C4-2B (cell line): Measurements from ENCODE around the gene GALNT2.

Experiments
- ZFX ChIP-seq: fragments of 450-650 bp; IDR thresholded peaks from 2 replicates; pipeline ENCODE4 v1.6.1; 2017
- TF ChIP-seq, protein P1 (sequence below): fragments of 450-650 bp; conservative IDR thresholded peaks from 2 replicates; pipeline ENCODE4 v1.5.1; 2017; ENCODE audit warnings: mild to moderate bottlenecking

GRCh38 chr1:230091473-230092231, 24.6 kb downstream of the GALNT2 start:
- TF ChIP-seq, protein P1, sequence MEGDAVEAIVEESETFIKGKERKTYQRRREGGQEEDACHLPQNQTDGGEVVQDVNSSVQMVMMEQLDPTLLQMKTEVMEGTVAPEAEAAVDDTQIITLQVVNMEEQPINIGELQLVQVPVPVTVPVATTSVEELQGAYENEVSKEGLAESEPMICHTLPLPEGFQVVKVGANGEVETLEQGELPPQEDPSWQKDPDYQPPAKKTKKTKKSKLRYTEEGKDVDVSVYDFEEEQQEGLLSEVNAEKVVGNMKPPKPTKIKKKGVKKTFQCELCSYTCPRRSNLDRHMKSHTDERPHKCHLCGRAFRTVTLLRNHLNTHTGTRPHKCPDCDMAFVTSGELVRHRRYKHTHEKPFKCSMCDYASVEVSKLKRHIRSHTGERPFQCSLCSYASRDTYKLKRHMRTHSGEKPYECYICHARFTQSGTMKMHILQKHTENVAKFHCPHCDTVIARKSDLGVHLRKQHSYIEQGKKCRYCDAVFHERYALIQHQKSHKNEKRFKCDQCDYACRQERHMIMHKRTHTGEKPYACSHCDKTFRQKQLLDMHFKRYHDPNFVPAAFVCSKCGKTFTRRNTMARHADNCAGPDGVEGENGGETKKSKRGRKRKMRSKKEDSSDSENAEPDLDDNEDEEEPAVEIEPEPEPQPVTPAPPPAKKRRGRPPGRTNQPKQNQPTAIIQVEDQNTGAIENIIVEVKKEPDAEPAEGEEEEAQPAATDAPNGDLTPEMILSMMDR, result no peak
- no peak for TF ChIP-seq ZFX
